ENCODE data around the gene KRT8.
"Not testable (repeated sequence)": the region's sequence is repeated elsewhere in the genome, so short reads cannot be mapped to it uniquely, and the experiment has no call there.

KRT8 gene

DNA sequence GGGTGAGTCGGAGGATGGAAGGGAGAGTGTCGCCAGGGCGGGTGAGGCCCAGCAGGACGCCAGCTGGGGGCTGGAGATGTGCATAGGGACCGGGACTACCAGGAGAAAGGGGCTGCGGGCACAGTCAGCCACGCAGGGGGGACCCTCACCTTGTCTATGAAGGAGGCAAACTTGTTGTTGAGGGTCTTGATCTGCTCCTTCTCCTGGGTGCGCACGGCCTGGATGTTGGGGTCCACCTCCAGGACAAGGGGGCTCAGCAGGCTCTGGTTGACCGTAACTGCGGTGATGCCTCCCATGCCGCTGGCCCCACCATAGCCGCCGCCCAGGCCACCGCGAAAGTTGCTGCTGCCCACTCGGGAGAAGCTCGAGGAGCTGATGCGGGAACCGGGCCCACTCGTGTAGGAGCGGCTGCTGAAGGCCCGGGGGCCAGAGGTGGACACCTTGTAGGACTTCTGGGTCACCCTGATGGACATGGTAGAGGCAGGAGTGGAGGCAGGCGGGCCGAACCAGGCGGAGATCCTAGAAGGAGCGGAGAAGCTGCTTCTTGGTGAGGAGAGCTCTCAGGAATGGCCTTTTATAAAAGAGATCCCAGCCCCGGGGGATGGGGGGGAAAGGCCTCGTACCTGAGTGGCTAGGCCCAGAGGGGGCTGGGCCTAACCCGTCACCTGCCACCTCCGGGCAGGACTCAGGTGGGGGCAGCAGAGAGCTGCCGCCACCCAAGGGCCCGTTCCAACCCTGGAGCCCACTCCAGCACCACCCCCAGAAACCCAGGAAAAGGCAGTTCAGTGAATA is at the start of gene KRT8:
Gene KRT8 (minus strand): TSS at position 568 of the 792 bp plus-strand sequence. CDS start 95 bp downstream, at position 473.
- not testable (repeated sequence) for DNase-seq

DNA sequence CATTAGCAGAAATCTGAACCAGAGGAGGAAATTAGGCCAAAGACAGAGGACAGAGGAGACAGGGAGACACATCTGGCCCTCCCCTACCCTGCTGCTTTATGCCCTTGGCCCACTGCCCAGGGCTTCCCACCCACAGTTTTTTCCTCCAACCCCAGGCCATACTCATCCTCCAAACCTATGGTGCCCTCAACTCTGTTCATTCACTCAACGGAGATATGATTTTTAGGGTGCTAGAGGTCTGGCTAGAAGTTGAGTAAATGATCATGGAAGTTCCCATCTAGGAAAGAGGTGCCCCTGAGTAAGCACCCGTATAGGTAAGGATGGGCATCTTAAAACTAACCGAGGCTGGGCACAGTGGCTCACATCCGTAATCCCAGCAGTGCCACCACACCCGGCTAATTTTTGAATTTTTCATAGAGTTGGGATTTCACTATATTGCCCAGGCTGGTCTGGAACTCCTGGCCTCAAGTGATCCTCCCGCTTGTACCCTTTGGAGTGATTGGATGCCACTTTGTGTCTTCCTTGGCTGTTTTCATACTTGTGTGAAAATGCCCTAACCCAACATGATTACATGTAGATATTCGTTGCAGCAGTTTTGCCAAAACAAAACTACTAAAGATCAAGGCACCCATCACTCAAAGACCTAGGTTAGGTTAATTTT is 48.4 kb upstream of the KRT8 start:
- DNase-seq: no peak

- DNase-seq: no peak
Measured at GRCh38 chr12:52952076-52952801, 47.4 kb upstream of the KRT8 start.

- no peak for DNase-seq
Measured at GRCh38 chr12:52951640-52952039, 46.8 kb upstream of the KRT8 start.

DNA sequence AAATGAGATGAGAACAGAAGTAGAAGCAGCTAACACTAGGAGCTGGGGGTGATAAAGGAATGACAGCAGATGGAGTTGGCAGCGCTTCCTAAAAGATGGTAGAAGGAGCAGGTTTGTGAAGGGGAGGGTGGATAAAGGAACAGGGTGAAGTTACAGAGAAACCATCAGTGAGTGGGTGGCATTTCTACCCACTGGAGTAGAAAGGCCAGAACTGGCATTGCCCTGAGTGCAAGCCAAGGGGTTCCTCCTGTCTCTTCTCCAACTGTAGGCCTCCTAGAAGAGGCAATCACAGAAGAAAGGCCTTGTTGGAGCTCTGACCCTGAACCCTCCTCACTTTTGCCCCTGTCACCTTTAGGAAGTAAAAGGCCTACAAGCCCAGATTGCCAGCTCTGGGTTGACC is 46.2 kb upstream of the KRT8 start:
- no peak for DNase-seq

- no peak for DNase-seq
Measured at GRCh38 chr12:52950553-52950952, 45.7 kb upstream of the KRT8 start.

DNA sequence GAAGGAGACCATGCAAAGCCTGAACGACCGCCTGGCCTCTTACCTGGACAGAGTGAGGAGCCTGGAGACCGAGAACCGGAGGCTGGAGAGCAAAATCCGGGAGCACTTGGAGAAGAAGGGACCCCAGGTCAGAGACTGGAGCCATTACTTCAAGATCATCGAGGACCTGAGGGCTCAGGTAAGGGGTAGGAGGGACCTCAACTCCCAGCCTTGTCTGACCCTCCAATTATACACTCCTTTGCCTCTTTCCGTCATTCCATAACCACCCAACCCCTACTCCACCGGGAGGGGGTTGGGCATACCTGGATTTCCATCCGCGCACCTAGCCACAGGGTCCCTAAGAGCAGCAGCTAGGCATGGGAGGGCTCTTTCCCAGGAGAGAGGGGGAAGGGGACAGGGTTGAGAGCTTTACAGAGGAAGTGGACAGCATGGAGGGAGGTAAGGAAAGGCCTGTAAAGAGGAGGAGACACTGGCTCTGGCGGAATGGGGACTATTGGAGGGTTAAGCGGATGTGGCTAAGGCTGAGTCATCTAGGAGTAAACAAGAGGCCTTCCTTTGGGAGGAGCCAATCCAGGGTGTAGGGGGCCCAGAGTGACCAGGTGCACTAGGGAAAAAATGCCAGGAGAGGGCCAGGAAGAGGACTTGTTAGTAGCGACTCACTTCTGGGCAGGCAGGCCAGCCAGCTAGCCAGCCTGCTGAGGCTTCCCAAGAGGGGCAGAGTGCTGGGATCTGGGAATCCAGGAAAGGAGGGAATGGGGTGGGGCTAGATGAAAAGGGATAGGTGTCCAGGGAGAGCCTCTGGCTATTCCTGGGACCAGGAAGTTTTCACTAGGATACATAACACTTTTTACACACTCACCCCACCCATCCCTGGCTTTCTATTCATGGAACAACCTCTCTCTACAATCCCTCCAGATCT is 44.8 kb upstream of the KRT8 start:
- DNase-seq: no peak

- DNase-seq: no peak
Measured at GRCh38 chr12:52947738-52948423, 43.0 kb upstream of the KRT8 start.

DNA sequence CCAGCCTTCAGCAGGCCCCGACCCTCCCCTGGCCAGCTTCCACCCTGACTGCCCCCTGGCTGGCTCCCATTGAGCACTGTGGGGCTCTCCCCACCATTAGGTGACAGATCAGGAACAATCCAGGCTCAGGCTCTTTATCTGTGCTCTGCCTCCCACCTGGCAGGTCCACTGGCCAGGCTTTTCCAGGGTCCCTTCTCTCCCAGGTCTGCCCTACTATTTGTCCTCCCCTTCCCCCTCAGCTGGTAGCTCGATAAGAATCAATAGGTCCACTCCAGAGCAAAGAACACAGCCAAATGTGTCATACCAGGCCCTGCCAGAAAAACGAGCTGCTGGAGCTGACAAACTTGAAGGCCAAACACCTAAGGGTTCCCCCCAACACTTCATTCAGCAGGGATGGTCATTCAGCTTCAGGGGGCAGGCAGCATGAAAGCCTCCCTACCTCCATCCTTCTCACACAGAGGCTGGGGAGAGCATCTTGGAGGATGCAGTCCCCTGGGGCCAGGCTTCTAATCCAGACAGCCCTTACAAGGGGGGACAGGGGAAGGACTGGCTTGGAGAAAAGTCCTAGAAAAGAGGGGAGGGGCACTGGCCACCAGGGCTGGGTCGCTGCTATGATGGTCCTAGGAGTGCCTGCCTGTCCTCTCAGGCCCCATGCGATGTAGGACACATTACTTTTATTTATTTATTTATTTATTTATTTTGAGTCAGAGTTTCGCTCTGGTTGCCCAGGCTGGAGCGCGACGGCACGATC is 42.1 kb upstream of the KRT8 start:
- DNase-seq: no peak

DNA sequence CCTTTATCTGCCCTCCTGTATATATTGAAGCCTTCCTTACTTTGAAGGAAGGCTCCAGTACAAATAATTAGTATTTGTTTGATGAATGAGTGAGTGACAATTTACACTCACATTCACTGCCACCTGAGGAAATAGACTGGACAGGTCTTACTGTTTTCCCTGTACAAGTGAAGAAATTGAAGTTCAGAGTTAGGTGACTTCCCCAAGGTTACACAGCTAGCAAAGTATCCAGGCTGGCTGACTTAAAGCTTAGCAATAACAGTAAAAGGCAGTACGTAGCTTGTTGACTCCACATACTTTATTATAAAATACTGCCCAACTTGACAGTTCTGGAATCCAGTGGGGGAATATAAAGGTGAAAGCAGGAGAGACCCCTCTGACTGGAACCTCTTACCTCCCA is 41.5 kb upstream of the KRT8 start:
- no peak for DNase-seq

GRCh38 chr12:52945389-52946232 is 40.7 kb upstream of the KRT8 start:
- DNase-seq: no peak

- DNase-seq: no peak
Measured at GRCh38 chr12:52944683-52945388, 40.0 kb upstream of the KRT8 start.

DNA sequence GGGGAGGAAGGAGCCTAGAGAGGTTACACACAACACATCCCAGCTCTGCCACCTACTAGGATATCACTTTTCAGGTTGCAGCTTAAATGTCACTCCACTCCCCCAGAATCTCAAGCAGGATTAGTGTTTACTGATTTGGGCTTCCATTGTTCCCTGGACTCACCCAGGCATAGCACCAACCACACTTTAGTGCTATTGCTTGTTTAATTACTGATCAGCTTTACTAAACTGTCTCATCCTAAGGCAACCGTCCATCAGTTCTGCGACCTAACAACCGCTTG is 38.0 kb upstream of the KRT8 start:
- DNase-seq: no peak

- no peak for DNase-seq
Measured at GRCh38 chr12:52942066-52942900, 37.4 kb upstream of the KRT8 start.

- no peak for DNase-seq
Measured at GRCh38 chr12:52929538-52929937, 24.7 kb upstream of the KRT8 start.

DNA sequence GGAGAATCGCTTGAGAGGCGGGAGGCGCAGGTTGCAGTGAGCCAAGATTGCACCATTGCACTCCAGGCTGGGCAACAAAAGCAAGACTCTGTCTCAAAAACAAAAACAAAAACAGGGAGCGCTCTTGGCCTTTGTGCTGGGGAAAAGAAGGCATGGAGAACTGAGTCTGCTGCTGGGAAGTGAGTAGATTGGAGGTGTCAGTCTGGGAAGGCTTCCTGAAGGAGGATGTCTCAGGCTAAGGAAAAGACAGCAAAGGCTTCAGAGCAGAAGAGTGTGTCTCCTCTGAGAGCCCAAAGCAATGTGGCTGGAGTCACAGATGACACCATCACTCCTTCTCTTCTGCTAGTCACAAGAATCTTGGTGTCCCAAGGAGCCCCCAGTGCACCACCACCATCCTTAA is 23.1 kb upstream of the KRT8 start:
- no peak for DNase-seq

DNA sequence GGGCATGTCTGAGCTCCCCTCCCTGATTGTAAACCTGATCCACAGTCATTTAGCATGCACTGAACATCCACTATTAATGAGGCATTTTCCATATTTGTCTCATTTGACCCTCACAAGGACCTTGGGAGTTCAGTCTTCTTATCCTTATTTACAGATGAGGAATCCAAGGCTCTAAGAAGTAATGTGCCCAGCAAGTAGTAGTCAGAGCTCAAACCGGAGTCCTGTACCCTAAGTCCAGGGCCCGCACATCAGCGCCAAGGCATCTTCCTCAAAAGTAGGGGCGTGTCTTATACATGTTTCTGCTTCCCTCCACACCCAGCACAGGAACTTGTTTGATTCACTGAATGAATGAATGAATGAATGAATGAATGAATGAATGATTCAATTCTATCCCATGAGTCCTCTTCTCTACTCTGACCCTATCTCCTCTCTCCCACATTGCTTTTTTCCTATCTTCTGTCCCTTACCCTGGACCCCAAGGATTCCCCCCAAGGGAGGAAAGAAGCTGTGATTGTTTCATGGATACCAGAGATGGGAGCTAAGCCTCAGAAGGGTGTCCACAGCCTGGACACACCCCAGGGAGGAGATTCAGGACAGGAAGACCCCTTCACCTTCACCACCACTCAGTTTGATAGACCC is 21.8 kb upstream of the KRT8 start:
- DNase-seq: no peak
